ENCODE results near the gene VASH1.

VASH1 gene

GRCh38 chr14:76755610-76756370, 5.5 kb upstream of the VASH1 start:
- Histone ChIP-seq H3K9ac (ENCODE audit: low read length) (no peak overlapping the region), H3K27me3 (ENCODE audit: low read length) (no peaks in the 10 kb centered on the region), H3F3A (ENCODE audit: insufficient read depth) (no peaks in the 10 kb centered on the region), H3K36me3 (ENCODE audit: low read length) (no peaks in the 10 kb centered on the region), H3K27ac (ENCODE audit: low read depth, low read length) (no peak overlapping the region), H2AFZ (ENCODE audit: low read depth, low read length, severe bottlenecking) (no peak overlapping the region), H3K9me2 (replicated peaks; ENCODE audit: insufficient read depth, low read length) (no peaks in the 10 kb centered on the region), H3K4me2 (ENCODE audit: low read depth, low read length, poor library complexity, severe bottlenecking) (no peak overlapping the region), H4K20me1 (ENCODE audit: low read depth, low read length) (no peaks in the 10 kb centered on the region), H3K9me3 (ENCODE audit: insufficient read depth, low read length) (no peaks in the 10 kb centered on the region), H3K4me3 (ENCODE audit: insufficient read depth, low read length, poor library complexity, severe bottlenecking) (no peak overlapping the region), H3K79me2 (ENCODE audit: insufficient read depth, low read length) (no peaks in the 10 kb centered on the region)
- no peak for TF ChIP-seq EZH2phosphoT487 (conservative IDR thresholded peaks at IDR 0.05; ENCODE audit: low read length)
- TF ChIP-seq CTCF (IDR thresholded peaks at IDR 0.05; ENCODE audit: insufficient read depth, low read length, poor library complexity, severe bottlenecking), result no peak

- TF ChIP-seq EZH2phosphoT487 (conservative IDR thresholded peaks at IDR 0.05; ENCODE audit: low read length) (no peak), CTCF (IDR thresholded peaks at IDR 0.05; ENCODE audit: insufficient read depth, low read length, poor library complexity, severe bottlenecking) (no peak)
- no peak overlapping the region for H3K27ac ChIP-seq (ENCODE audit: low read depth, low read length)
- H4K20me1 ChIP-seq (ENCODE audit: low read depth, low read length), result no peaks in the 10 kb centered on the region
- no peaks in the 10 kb centered on the region for H3K79me2 ChIP-seq (ENCODE audit: insufficient read depth, low read length)
- H3K9ac ChIP-seq (ENCODE audit: low read length), result no peak overlapping the region
- H3K36me3 ChIP-seq (ENCODE audit: low read length), result no peaks in the 10 kb centered on the region
- H3K9me3 ChIP-seq (ENCODE audit: insufficient read depth, low read length), result no peaks in the 10 kb centered on the region
- H3K9me2 ChIP-seq (replicated peaks; ENCODE audit: insufficient read depth, low read length), result no peaks in the 10 kb centered on the region
- H3K27me3 ChIP-seq (ENCODE audit: low read length), result no peaks in the 10 kb centered on the region
- H2AFZ ChIP-seq (ENCODE audit: low read depth, low read length, severe bottlenecking), result no peak overlapping the region
- no peak overlapping the region for H3K4me2 ChIP-seq (ENCODE audit: low read depth, low read length, poor library complexity, severe bottlenecking)
- no peaks in the 10 kb centered on the region for H3F3A ChIP-seq (ENCODE audit: insufficient read depth)
- no peak overlapping the region for H3K4me3 ChIP-seq (ENCODE audit: insufficient read depth, low read length, poor library complexity, severe bottlenecking)
These were observed 4.9 kb upstream of the VASH1 start for GRCh38 chr14:76756371-76756750.

GRCh38 chr14:76759589-76759988, 1.7 kb upstream of the VASH1 start:
- H3K36me3 ChIP-seq (ENCODE audit: low read length), result no peaks in the 10 kb centered on the region
- TF ChIP-seq EZH2phosphoT487 (conservative IDR thresholded peaks at IDR 0.05; ENCODE audit: low read length), result no peak
- no peak overlapping the region for H3K4me3 ChIP-seq (ENCODE audit: insufficient read depth, low read length, poor library complexity, severe bottlenecking)
- H3K27ac ChIP-seq (ENCODE audit: low read depth, low read length), result no peak overlapping the region
- H2AFZ ChIP-seq (ENCODE audit: low read depth, low read length, severe bottlenecking), result no peak overlapping the region
- H3F3A ChIP-seq (ENCODE audit: insufficient read depth), result no peaks in the 10 kb centered on the region
- no peaks in the 10 kb centered on the region for H3K9me3 ChIP-seq (ENCODE audit: insufficient read depth, low read length)
- H3K9ac ChIP-seq (ENCODE audit: low read length), result no peak overlapping the region
- H3K9me2 ChIP-seq (replicated peaks; ENCODE audit: insufficient read depth, low read length), result no peaks in the 10 kb centered on the region
- no peaks in the 10 kb centered on the region for H3K27me3 ChIP-seq (ENCODE audit: low read length)
- no peaks in the 10 kb centered on the region for H3K79me2 ChIP-seq (ENCODE audit: insufficient read depth, low read length)
- no peak overlapping the region for H3K4me2 ChIP-seq (ENCODE audit: low read depth, low read length, poor library complexity, severe bottlenecking)
- H4K20me1 ChIP-seq (ENCODE audit: low read depth, low read length), result no peaks in the 10 kb centered on the region

GRCh38 chr14:76760331-76761135, 735 bp upstream of the VASH1 start:
- H3K9ac ChIP-seq (ENCODE audit: low read length), result no peak overlapping the region; the same call in 1 of the 2 replicates
- H3K36me3 ChIP-seq (ENCODE audit: low read length), result no peaks in the 10 kb centered on the region
- no peaks in the 10 kb centered on the region for H3K27me3 ChIP-seq (ENCODE audit: low read length)
- H3K9me2 ChIP-seq (replicated peaks; ENCODE audit: insufficient read depth, low read length), result no peaks in the 10 kb centered on the region
- H3K79me2 ChIP-seq (ENCODE audit: insufficient read depth, low read length), result no peaks in the 10 kb centered on the region
- H2AFZ ChIP-seq (ENCODE audit: low read depth, low read length, severe bottlenecking), result no peak overlapping the region
- H3F3A ChIP-seq (ENCODE audit: insufficient read depth), result no peaks in the 10 kb centered on the region
- H3K4me2 ChIP-seq (ENCODE audit: low read depth, low read length, poor library complexity, severe bottlenecking), result peak overlapping the region; percentile 51
- no peak for TF ChIP-seq CTCF (IDR thresholded peaks at IDR 0.05; ENCODE audit: insufficient read depth, low read length, poor library complexity, severe bottlenecking)
- no peak for TF ChIP-seq EZH2phosphoT487 (conservative IDR thresholded peaks at IDR 0.05; ENCODE audit: low read length)
- no peaks in the 10 kb centered on the region for H3K9me3 ChIP-seq (ENCODE audit: insufficient read depth, low read length)
- no peaks in the 10 kb centered on the region for H4K20me1 ChIP-seq (ENCODE audit: low read depth, low read length)
- H3K27ac ChIP-seq (ENCODE audit: low read depth, low read length), result no peak overlapping the region
- no peak overlapping the region for H3K4me3 ChIP-seq (ENCODE audit: insufficient read depth, low read length, poor library complexity, severe bottlenecking)

Data from SU-DHL-6 (cell line).